ENCODE data around the gene CENPVL1.
"Not testable (repeated sequence)": the region's sequence is repeated elsewhere in the genome, so short reads cannot be mapped to it uniquely, and the experiment has no call there.

CENPVL1 gene

GRCh38 chrX:51694254-51694653, 16.1 kb upstream of the CENPVL1 start:
- H3K4me2 ChIP-seq (ENCODE audit: low read depth, low read length, poor library complexity, severe bottlenecking): no peak overlapping the region
- TF ChIP-seq, protein P1, sequence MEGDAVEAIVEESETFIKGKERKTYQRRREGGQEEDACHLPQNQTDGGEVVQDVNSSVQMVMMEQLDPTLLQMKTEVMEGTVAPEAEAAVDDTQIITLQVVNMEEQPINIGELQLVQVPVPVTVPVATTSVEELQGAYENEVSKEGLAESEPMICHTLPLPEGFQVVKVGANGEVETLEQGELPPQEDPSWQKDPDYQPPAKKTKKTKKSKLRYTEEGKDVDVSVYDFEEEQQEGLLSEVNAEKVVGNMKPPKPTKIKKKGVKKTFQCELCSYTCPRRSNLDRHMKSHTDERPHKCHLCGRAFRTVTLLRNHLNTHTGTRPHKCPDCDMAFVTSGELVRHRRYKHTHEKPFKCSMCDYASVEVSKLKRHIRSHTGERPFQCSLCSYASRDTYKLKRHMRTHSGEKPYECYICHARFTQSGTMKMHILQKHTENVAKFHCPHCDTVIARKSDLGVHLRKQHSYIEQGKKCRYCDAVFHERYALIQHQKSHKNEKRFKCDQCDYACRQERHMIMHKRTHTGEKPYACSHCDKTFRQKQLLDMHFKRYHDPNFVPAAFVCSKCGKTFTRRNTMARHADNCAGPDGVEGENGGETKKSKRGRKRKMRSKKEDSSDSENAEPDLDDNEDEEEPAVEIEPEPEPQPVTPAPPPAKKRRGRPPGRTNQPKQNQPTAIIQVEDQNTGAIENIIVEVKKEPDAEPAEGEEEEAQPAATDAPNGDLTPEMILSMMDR (IDR thresholded peaks at IDR 0.05; ENCODE audit: insufficient read depth, low read length, poor library complexity, severe bottlenecking): no peak
- TF ChIP-seq EZH2phosphoT487 (conservative IDR thresholded peaks at IDR 0.05; ENCODE audit: low read length): no peak
- H3K27ac ChIP-seq (ENCODE audit: low read depth, low read length): no peak overlapping the region
- no peak overlapping the region for H2AFZ ChIP-seq (ENCODE audit: low read depth, low read length, severe bottlenecking)
- H3K9ac ChIP-seq (ENCODE audit: low read length): no peak overlapping the region
- H3F3A ChIP-seq (ENCODE audit: insufficient read depth): no peaks in the 10 kb centered on the region
- H3K79me2 ChIP-seq (ENCODE audit: insufficient read depth, low read length): no peaks in the 10 kb centered on the region
- no peaks in the 10 kb centered on the region for H3K9me3 ChIP-seq (ENCODE audit: insufficient read depth, low read length)
- no peaks in the 10 kb centered on the region for H3K36me3 ChIP-seq (ENCODE audit: low read length)
- H3K9me2 ChIP-seq (replicated peaks; ENCODE audit: insufficient read depth, low read length): no peaks in the 10 kb centered on the region
- H3K27me3 ChIP-seq (ENCODE audit: low read length): no peaks in the 10 kb centered on the region
- no peak overlapping the region for H3K4me3 ChIP-seq (ENCODE audit: insufficient read depth, low read length, poor library complexity, severe bottlenecking)
- no peaks in the 10 kb centered on the region for H4K20me1 ChIP-seq (ENCODE audit: low read depth, low read length)

DNA sequence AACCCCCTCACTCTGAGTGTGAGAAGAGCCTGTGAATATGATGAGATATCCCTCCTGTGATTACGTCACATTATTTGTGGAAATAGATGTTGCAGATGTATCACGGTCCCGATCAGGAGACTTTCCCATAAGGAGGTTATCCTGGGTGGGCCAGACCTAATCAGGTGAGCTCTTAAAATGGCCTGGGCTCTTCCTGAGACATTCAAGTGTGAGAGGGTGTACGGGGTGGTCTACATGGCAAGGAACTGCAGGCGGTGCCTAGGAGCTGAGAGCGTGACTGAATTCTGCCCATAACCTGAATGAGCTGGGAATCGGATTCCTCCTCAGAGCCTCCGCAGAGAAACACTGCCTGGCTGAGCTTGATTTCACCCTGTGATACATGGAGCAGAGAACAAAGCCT, 12.9 kb upstream of the CENPVL1 start:
- TF ChIP-seq, protein P1 (IDR thresholded peaks at IDR 0.05; ENCODE audit: insufficient read depth, low read length, poor library complexity, severe bottlenecking): no peak
- no peak for TF ChIP-seq EZH2phosphoT487 (conservative IDR thresholded peaks at IDR 0.05; ENCODE audit: low read length)
- no peaks in the 10 kb centered on the region for H4K20me1 ChIP-seq (ENCODE audit: low read depth, low read length)
- H3K9me3 ChIP-seq (ENCODE audit: insufficient read depth, low read length): no peaks in the 10 kb centered on the region
- no peaks in the 10 kb centered on the region for H3K9me2 ChIP-seq (replicated peaks; ENCODE audit: insufficient read depth, low read length)
- no peak overlapping the region for H3K4me2 ChIP-seq (ENCODE audit: low read depth, low read length, poor library complexity, severe bottlenecking)
- no peak overlapping the region for H2AFZ ChIP-seq (ENCODE audit: low read depth, low read length, severe bottlenecking)
- H3K4me3 ChIP-seq (ENCODE audit: insufficient read depth, low read length, poor library complexity, severe bottlenecking): no peak overlapping the region
- no peak overlapping the region for H3K9ac ChIP-seq (ENCODE audit: low read length)
- H3F3A ChIP-seq (ENCODE audit: insufficient read depth): no peaks in the 10 kb centered on the region
- H3K36me3 ChIP-seq (ENCODE audit: low read length): no peaks in the 10 kb centered on the region
- H3K27me3 ChIP-seq (ENCODE audit: low read length): no peaks in the 10 kb centered on the region
- no peaks in the 10 kb centered on the region for H3K79me2 ChIP-seq (ENCODE audit: insufficient read depth, low read length)
- H3K27ac ChIP-seq (ENCODE audit: low read depth, low read length): no peak overlapping the region

GRCh38 chrX:51712943-51713647, 2.8 kb downstream of the CENPVL1 start:
- H3K27ac ChIP-seq (ENCODE audit: low read depth, low read length); H4K20me1 ChIP-seq (ENCODE audit: low read depth, low read length); H2AFZ ChIP-seq (ENCODE audit: low read depth, low read length, severe bottlenecking); H3K79me2 ChIP-seq (ENCODE audit: insufficient read depth, low read length); H3K9ac ChIP-seq (ENCODE audit: low read length); H3K36me3 ChIP-seq (ENCODE audit: low read length); H3K27me3 ChIP-seq (ENCODE audit: low read length); H3K9me2 ChIP-seq (replicated peaks; ENCODE audit: insufficient read depth, low read length); H3F3A ChIP-seq (ENCODE audit: insufficient read depth); H3K4me3 ChIP-seq (ENCODE audit: insufficient read depth, low read length, poor library complexity, severe bottlenecking); H3K9me3 ChIP-seq (ENCODE audit: insufficient read depth, low read length); H3K4me2 ChIP-seq (ENCODE audit: low read depth, low read length, poor library complexity, severe bottlenecking): not testable (repeated sequence)

DNA sequence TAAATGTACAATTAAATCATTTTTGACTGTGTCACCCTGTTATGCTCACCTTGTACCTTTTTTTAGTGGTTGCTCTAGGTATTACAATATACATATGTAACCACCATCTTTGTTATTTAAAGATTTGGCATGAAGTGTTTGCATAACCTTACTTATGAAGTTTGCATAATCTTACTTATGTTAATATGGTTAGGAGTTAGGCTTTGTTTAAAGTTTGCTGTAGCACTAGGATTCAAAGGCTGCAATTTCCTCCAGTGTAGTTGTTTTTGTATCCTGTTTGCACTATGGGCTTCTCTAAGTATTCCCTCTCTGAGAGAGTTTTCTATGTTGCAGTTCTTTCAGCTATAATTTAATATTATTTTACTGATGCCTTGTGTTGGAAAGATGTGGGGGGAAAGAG, 17.9 kb downstream of the CENPVL1 start:
- Histone ChIP-seq H3K36me3 (ENCODE audit: low read length) (no peaks in the 10 kb centered on the region), H3K4me2 (ENCODE audit: low read depth, low read length, poor library complexity, severe bottlenecking) (no peak overlapping the region), H3K9me2 (replicated peaks; ENCODE audit: insufficient read depth, low read length) (no peaks in the 10 kb centered on the region), H3K9ac (ENCODE audit: low read length) (no peak overlapping the region), H4K20me1 (ENCODE audit: low read depth, low read length) (no peaks in the 10 kb centered on the region), H3K4me3 (ENCODE audit: insufficient read depth, low read length, poor library complexity, severe bottlenecking) (no peak overlapping the region), H3K27ac (ENCODE audit: low read depth, low read length) (no peak overlapping the region), H3K9me3 (ENCODE audit: insufficient read depth, low read length) (no peaks in the 10 kb centered on the region), H3K79me2 (ENCODE audit: insufficient read depth, low read length) (no peaks in the 10 kb centered on the region), H3F3A (ENCODE audit: insufficient read depth) (no peaks in the 10 kb centered on the region), H3K27me3 (ENCODE audit: low read length) (no peaks in the 10 kb centered on the region), H2AFZ (ENCODE audit: low read depth, low read length, severe bottlenecking) (no peak overlapping the region)
- TF ChIP-seq EZH2phosphoT487 (conservative IDR thresholded peaks at IDR 0.05; ENCODE audit: low read length): no peak
- TF ChIP-seq, protein P1 (IDR thresholded peaks at IDR 0.05; ENCODE audit: insufficient read depth, low read length, poor library complexity, severe bottlenecking): no peak
